B cell (primary cell): Measurements from ENCODE around the gene AATK. TPM values are rescaled to one million over a fixed set of nuclear protein-coding genes. Genes with fewer than 3 reads are reported as not detected.

ENCODE experiments used
- ATAC-seq: fragments of 200-7000 bp; cut with Tn5 transposase; one replicate; pipeline ENCODE4 v1.10.0; 2021; ENCODE audit warnings: low read depth, mild to moderate bottlenecking, moderate number of reproducible peaks, moderate library complexity
- CTCF ChIA-PET: fragments of 350-600 bp; sonication (Branson Sonifier 250); formaldehyde crosslinking; loops from one replicate; lab custom pipeline; 2021; ENCODE audit warnings: antibody characterized with exemption, inconsistent platforms; lab: Charles Lee
- POLR2A ChIA-PET: fragments of 350-600 bp; sonication (Branson Sonifier 250); formaldehyde crosslinking; loops from one replicate; lab custom pipeline; 2021; ENCODE audit warnings: antibody characterized with exemption; lab: Charles Lee
- DNase-seq: peaks from one replicate; pipeline ENCODE4 v3.0.0; 2013
- H2AFZ ChIP-seq: 2 replicates; pipeline ENCODE4 v1.6.1; 2012; ENCODE audit warnings: mild to moderate bottlenecking, low read depth, low read length; ENCODE audit not compliant: insufficient read depth, poor library complexity, severe bottlenecking
- H3K27ac ChIP-seq, 2 donors: 1 replicate in 1 of 2; 2 replicates in 1 of 2; pipeline ENCODE4 v1.5.1; 2012 to 2013; ENCODE audit warnings: low read length in 2 of 2, mild to moderate bottlenecking in 2 of 2, moderate library complexity in 1 of 2
- H3K27me3 ChIP-seq, 4 experiments: fragments of 200-600 bp in 1 of 4; sonication (generic) in 1 of 4; replicated peaks in 1 of 4; 1 replicate in 2 of 4; 2 replicates in 2 of 4; pipeline versions ENCODE4 v1.6.1 to v1.7.0; 2013 to 2016; ENCODE audit warnings: low read length in 3 of 4, mild to moderate bottlenecking in 2 of 4, mixed read lengths in 1 of 4, moderate library complexity in 1 of 4; ENCODE audit not compliant: insufficient read depth in 4 of 4, control insufficient read depth in 3 of 4; ENCODE audit errors: control extremely low read depth in 1 of 4
- H3K36me3 ChIP-seq, 2 experiments: replicated peaks in 1 of 2; 1 replicate in 1 of 2; 2 replicates in 1 of 2; pipeline versions ENCODE4 v1.6.1 to v1.7.1; 2013; ENCODE audit warnings: low read length in 1 of 2; ENCODE audit not compliant: insufficient read depth in 2 of 2, control insufficient read depth in 1 of 2; ENCODE audit errors: control extremely low read depth in 1 of 2, extremely low read depth in 1 of 2
- H3K4me1 ChIP-seq, 2 donors: fragments of 200-600 bp in 1 of 2; sonication (generic) in 1 of 2; 1 replicate in 1 of 2; 2 replicates in 1 of 2; pipeline versions ENCODE4 v1.5.1 to v1.6.1; 2013 to 2017; ENCODE audit warnings: low read length in 2 of 2; ENCODE audit not compliant: control insufficient read depth in 2 of 2, insufficient read depth in 2 of 2
- H3K4me2 ChIP-seq: replicated peaks from 2 replicates; pipeline ENCODE3; 2012; ENCODE audit warnings: mild to moderate bottlenecking, low read depth, low read length; ENCODE audit not compliant: poor library complexity, severe bottlenecking
- H3K4me3 ChIP-seq, 5 experiments: fragments of 200-600 bp in 1 of 5; sonication (generic) in 1 of 5; 1 replicate in 3 of 5; 2 replicates in 2 of 5; pipeline versions ENCODE4 v1.5.1 to v1.7.0; 2011 to 2016; ENCODE audit warnings: low read length in 4 of 5, mild to moderate bottlenecking in 4 of 5, low read depth in 2 of 5, control low read depth in 1 of 5, moderate library complexity in 1 of 5; ENCODE audit not compliant: insufficient read depth in 1 of 5; ENCODE audit errors: control extremely low read depth in 1 of 5, extremely low read depth in 1 of 5
- H3K79me2 ChIP-seq: fragments of 200-600 bp; sonication (generic); one replicate; pipeline ENCODE4 v1.6.0; 2016; ENCODE audit warnings: low read length; ENCODE audit not compliant: control insufficient read depth, insufficient read depth
- H3K9ac ChIP-seq: fragments of 200-600 bp; sonication (generic); 2 replicates; pipeline ENCODE4 v1.6.1; 2017; ENCODE audit warnings: mild to moderate bottlenecking, low read length, moderate library complexity
- H3K9me3 ChIP-seq, 3 donors: one replicate each; pipeline versions ENCODE4 v1.6.1 to v1.7.1; 2013; ENCODE audit warnings: low read length in 2 of 3; ENCODE audit not compliant: control insufficient read depth in 2 of 3, insufficient read depth in 1 of 3; ENCODE audit errors: control extremely low read depth in 1 of 3
- H4K20me1 ChIP-seq: 2 replicates; pipeline ENCODE4 v1.6.0; 2012; ENCODE audit warnings: mild to moderate bottlenecking, low read length; ENCODE audit not compliant: insufficient read depth, control insufficient read depth, poor library complexity, severe bottlenecking
- H3K27ac Mint-ChIP-seq: one replicate; pipeline ENCODE4 v1.8.0; 2021; ENCODE audit warnings: mixed read lengths
- H3K27me3 Mint-ChIP-seq: one replicate; pipeline ENCODE4 v1.8.0; 2021; ENCODE audit warnings: mixed read lengths
- H3K4me1 Mint-ChIP-seq: one replicate; pipeline ENCODE4 v1.8.0; 2021; ENCODE audit warnings: mixed read lengths
- H3K4me3 Mint-ChIP-seq: one replicate; pipeline ENCODE4 v1.8.0; 2021; ENCODE audit warnings: mixed read lengths
- H3K9me3 Mint-ChIP-seq: one replicate; pipeline ENCODE4 v1.8.0; 2022; ENCODE audit warnings: mixed read lengths; ENCODE audit not compliant: insufficient read depth
- EZH2 ChIP-seq: IDR thresholded peaks from 2 replicates; pipeline ENCODE4 v1.6.1; 2012; ENCODE audit warnings: borderline replicate concordance, low read depth, mild to moderate bottlenecking, moderate library complexity, low read length; ENCODE audit not compliant: insufficient read depth, poor library complexity, severe bottlenecking
- WGBS: methylation state at CpG from one replicate; pipeline ENCODE4 v1.1.5; 2013; ENCODE audit warnings: missing lambda C conversion rate; ENCODE audit not compliant: insufficient coverage; 5-methylcytosine and 5-hydroxymethylcytosine counted together
- intact Hi-C: fragments of 100-400 bp; cut with micrococcal nuclease; formaldehyde crosslinking; loops from one replicate; pipeline ENCODE4 v1.10.0; 2022
- polyA plus RNA-seq: library from polyadenylated mRNA; depleted of rRNA; stranded (reverse); fragments of >200 nt; gene quantifications from 2 replicates; pipeline ENCODE4 v1.2.3, GENCODE V29; 2012
- total RNA-seq, 2 donors: library from RNA; stranded (reverse); fragments of 120-200 nt in 1 of 2; gene quantifications; 1 replicate in 1 of 2; 2 replicates in 1 of 2; pipeline versions ENCODE4 v1.2.3 to v1.2.4, GENCODE V29; 2013 to 2022
- TF ChIP-seq, protein P1 (sequence below): fragments of 200-600 bp; IDR thresholded peaks from one replicate; pipeline ENCODE4 v1.8.0; 2022; ENCODE audit warnings: antibody characterized with exemption, mild to moderate bottlenecking

The AATK gene
- total and polyA plus RNA-seq, 2 donors (not counting 1 experiment from before 2014, with no cell fraction given): 0.21 to 1.7 TPM

DNA sequence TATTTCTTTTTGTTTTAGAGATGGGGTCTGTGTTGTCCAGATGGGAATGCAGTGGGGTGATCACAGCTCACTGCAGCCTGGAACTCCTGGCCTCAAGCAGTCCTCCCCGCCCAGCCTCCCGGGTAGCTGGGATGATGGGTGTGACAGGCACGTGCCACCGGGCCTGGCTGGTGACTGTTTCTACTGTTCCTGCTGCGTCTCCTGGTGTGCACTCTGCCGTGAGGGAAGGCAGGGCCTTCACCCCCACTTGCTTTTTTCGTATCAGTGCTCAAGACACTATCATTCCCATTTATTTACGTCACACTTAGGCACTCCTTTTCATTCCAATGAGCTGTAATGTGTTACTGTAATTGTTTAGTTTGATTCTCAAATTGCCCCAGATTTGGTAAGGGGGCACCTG lies 26.0 kb downstream of the AATK start:
- Mint-ChIP-seq H3K9me3 (no peaks in the 10 kb centered on the region), H3K4me3 (no peak overlapping the region), H3K27me3 (peaks cover 3% of the 10 kb centered on the region), H3K4me1 (peaks cover 2% of the 10 kb centered on the region), H3K27ac (no peak overlapping the region)
- ChIA-PET CTCF (interaction anchor here (1.2 kb wide), 1 partner anchor 461 kb away, joined by 3 read pairs; no protein-coding TSS in a partner anchor), POLR2A (no interaction called here)
- H3K27ac ChIP-seq: no peak overlapping the region
- ATAC-seq: no peak
- no peaks in the 10 kb centered on the region for H3K4me1 ChIP-seq
- no peak overlapping the region for H3K9ac ChIP-seq
- H3K4me2 ChIP-seq: no peak overlapping the region
- TF ChIP-seq, protein P1, sequence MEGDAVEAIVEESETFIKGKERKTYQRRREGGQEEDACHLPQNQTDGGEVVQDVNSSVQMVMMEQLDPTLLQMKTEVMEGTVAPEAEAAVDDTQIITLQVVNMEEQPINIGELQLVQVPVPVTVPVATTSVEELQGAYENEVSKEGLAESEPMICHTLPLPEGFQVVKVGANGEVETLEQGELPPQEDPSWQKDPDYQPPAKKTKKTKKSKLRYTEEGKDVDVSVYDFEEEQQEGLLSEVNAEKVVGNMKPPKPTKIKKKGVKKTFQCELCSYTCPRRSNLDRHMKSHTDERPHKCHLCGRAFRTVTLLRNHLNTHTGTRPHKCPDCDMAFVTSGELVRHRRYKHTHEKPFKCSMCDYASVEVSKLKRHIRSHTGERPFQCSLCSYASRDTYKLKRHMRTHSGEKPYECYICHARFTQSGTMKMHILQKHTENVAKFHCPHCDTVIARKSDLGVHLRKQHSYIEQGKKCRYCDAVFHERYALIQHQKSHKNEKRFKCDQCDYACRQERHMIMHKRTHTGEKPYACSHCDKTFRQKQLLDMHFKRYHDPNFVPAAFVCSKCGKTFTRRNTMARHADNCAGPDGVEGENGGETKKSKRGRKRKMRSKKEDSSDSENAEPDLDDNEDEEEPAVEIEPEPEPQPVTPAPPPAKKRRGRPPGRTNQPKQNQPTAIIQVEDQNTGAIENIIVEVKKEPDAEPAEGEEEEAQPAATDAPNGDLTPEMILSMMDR: no peak
- no peak for TF ChIP-seq EZH2
- intact Hi-C loops: loop anchor here (5.0 kb wide), 1 partner anchor 82 kb away; the partner anchor contains the start of gene CEP131
- no peak overlapping the region for H2AFZ ChIP-seq
- H4K20me1 ChIP-seq: no peaks in the 10 kb centered on the region
- H3K4me3 ChIP-seq: no peak overlapping the region
- no peaks in the 10 kb centered on the region for H3K79me2 ChIP-seq
- DNase-seq: no peak
- H3K27me3 ChIP-seq: peaks cover 0 to 4% (median 0%) of the 10 kb centered on the region in 4 experiments
- H3K36me3 ChIP-seq: no peaks in the 10 kb centered on the region
- peaks cover 0 to 7% (median 0%) of the 10 kb centered on the region in 3 donors for H3K9me3 ChIP-seq
- WGBS: 89% methylated on average over 6 of the region's 8 CpGs

DNA sequence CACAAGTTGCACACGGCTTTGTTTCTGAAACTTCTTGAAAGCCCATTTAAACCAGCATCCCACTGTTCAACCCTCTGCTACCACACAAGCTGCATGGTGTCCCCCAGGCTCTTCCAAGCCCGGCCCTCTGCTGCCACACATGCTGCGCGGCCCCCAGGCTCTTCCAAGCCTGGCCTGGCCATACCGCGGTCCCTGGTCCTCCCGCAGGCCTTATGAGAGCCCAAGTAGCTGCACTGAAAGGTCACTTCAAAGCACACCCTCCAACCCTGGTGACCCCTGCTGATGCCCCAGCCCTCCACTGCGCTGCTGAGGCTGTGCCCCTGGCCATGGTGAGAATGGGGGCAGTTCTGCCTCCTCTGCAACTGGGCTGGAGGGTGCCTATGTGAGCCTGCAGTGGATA lies 26.6 kb downstream of the AATK start:
- no peak overlapping the region for H3K9ac ChIP-seq
- POLR2A ChIA-PET: no interaction called here
- DNase-seq (no peak), ATAC-seq (no peak)
- H3K4me3 ChIP-seq: no peak overlapping the region
- no peaks in the 10 kb centered on the region for H3K79me2 ChIP-seq
- TF ChIP-seq, protein P1: no peak
- TF ChIP-seq EZH2: no peak
- H4K20me1 ChIP-seq: no peaks in the 10 kb centered on the region
- CTCF ChIA-PET: interaction anchor here (1.2 kb wide), 1 partner anchor 462 kb away, joined by 3 read pairs; no protein-coding TSS in a partner anchor
- peaks cover 0 to 4% (median 0%) of the 10 kb centered on the region in 4 experiments for H3K27me3 ChIP-seq
- H3K27ac ChIP-seq: no peak overlapping the region
- H2AFZ ChIP-seq: no peak overlapping the region
- WGBS: 80% methylated on average over 8 of the region's 8 CpGs
- intact Hi-C loops: no loop called here
- peaks cover 2% of the 10 kb centered on the region for H3K4me1 Mint-ChIP-seq
- no peaks in the 10 kb centered on the region for H3K4me1 ChIP-seq
- no peak overlapping the region for H3K4me2 ChIP-seq
- no peaks in the 10 kb centered on the region for H3K9me3 Mint-ChIP-seq
- no peaks in the 10 kb centered on the region for H3K36me3 ChIP-seq
- peaks cover 3% of the 10 kb centered on the region for H3K27me3 Mint-ChIP-seq
- H3K27ac Mint-ChIP-seq: no peak overlapping the region
- H3K9me3 ChIP-seq: peaks cover 0 to 7% (median 0%) of the 10 kb centered on the region in 3 donors
- no peak overlapping the region for H3K4me3 Mint-ChIP-seq
